HCEC 1CT (cell line): ENCODE data around the gene PRM1.

Source experiments
- DNase-seq: peaks from one replicate; pipeline ENCODE4 v3.0.0-alpha.2; 2017

The PRM1 gene

GRCh38 chr16:11270602-11271162 lies 10.4 kb downstream of the PRM1 start:
- no peak for DNase-seq

DNA sequence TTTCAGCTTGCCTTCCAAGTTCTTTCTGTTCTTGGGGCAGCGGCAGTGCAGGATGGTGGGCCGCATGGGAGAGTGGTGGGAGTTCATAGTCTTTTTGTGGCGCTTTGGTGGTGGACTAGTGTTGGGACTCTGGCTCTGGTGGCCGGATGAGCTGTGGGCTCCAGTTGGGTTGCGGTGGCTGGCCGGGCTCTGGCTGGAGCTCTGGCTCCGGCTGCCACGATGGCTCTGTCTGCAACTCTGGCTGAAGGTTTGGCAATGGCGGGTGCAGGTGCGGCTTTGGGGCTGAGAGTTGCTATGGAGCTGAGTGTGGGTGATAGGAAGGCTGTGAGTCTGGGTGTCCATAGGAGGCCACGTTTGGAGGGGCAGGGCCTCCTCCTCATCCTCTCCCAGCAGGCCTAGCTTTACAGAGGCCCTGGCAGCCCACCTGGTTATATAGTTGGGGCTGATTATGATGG lies 12.2 kb downstream of the PRM1 start, which contains the start of gene TNP2:
TSS of gene TNP2 (minus strand) at position 405 of the 455 bp plus-strand sequence. CDS start at position 342, 63 bp downstream.
- no peak for DNase-seq

DNA sequence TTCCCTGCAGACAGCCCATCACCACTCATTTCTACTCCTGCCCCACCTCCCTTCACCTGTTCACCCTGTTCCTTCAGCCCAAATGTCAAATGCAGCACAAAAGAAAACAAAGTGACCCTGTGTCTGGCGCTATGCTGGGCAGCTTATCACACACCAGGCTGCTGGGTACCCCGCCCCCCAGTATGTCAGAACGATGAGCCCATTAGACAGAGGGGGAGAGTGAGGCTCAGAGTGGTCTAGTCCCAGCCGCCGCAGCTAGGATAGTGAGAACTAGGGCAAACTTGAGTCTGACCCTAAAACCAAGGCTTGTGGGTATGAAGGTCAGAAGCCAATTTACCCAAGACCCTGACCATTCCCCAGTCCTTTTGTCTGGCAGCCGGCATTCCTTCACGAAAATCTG lies 16.0 kb downstream of the PRM1 start:
- no peak for DNase-seq

DNA sequence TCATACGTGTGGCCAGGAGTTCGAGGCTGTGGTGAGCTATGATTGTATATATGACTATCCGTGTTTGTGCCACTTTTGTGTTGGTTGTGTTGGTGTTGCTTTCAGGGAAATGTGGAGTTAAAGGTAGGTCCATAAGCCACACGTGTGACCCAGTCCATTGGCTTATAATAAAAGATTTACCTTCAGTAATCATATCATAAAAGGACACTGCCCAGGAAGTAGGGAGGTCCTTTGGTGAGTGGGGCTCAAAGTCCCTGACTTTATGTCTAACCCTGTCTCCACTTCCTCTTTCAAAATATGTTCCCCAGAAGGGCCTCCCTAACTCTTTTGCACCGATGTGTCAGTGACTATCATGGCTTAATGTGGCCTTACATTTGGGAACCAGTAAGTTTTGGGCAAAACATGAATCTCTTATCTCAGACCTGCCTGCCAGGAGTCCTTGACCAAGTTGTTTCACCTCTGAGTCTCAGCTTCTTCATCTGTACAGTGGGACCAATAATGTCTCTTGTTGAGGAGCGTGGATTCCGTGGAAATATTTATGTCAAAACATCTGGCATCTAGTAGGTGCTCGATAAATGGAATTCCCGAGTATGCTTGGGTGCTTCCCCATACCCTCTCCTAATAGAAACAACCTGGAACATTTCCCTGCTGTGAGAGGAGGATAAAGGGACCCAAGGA lies 16.8 kb downstream of the PRM1 start:
- DNase-seq = no peak

DNA sequence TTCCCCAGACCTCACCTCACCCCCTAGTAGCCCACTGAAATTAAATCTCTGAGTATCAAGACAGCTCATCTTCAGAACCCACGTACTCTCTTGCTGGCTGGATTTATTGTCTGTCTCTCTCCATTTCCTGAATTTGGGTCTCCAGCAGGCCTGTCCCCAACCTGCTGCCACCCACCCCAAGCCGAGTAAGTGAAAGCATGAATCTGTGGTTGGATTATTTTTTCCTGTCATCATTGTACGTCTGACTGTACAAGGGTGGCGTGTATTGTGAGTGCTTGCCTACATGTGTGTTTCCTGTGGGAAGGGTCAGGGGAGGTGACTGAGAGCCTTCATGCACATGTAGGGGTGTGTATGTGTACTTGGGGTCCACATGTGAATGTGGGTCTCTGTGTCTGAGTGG lies 17.4 kb downstream of the PRM1 start:
- no peak for DNase-seq

DNA sequence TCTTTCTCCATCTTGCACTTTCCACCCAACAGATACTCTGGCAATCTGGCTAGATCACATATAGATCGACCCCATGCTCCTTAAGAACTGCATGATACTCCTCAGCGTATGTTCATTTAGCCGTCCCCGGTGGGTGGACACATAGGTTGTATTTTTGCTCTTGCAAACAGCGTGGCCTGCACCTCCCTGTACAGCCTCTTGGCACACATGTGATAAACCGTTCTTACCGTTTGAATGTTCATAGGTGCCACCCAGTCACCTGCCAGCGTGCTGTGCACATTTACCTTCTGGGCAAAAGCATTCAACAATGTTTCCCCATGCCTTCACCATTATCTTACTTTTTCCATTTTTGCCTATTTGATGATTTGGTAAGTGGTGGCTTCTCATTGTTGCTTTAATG lies 18.2 kb downstream of the PRM1 start:
- no peak for DNase-seq

GRCh38 chr16:11260596-11260966 lies 20.5 kb downstream of the PRM1 start:
- DNase-seq = no peak

GRCh38 chr16:11259655-11260595 lies 21.2 kb downstream of the PRM1 start:
- DNase-seq = no peak

DNA sequence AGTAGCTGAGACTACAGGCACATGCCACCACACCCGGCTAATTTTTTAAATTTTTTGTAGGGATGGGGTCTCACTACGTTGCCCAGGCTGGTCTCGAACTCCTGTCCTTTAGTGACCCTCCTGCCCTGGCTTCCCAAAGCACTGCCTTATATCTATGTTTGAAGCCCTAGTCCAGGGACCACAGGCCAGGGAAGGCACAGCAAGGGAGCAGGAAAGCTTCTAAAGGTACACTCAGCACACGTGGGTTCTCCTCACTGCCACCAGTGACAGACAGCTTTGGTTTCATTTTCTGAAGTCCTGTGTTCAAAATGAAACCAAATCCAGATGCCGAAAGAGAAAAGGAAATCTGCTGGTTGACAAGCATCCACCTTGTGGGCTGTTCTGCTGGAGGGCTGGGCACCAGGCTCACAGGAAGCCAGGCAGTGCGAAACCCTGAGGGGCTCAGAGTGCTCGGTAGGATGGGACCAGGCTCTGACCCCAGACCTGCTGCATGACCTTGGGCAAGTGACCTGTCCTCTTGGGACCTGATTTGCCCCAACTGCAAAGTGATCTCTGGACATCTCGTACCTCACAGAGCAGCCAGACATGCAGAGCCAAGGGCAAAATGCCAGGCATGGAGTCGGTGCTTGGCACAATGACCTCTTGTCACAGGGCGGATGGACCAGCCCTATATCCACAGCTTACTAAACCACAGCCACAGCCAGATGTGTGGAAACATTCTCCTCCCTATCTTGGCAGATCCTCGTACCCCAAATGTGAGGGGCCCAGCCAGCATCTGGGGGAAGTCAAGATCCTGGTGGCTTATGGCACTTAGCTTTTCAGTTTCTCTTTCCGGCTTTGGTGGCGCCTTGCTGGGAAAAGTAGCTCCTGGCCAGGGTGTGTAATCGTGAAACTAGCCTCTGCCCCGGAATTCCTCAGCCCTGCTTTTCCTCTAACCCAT lies 22.3 kb downstream of the PRM1 start:
- DNase-seq = no peak

DNA sequence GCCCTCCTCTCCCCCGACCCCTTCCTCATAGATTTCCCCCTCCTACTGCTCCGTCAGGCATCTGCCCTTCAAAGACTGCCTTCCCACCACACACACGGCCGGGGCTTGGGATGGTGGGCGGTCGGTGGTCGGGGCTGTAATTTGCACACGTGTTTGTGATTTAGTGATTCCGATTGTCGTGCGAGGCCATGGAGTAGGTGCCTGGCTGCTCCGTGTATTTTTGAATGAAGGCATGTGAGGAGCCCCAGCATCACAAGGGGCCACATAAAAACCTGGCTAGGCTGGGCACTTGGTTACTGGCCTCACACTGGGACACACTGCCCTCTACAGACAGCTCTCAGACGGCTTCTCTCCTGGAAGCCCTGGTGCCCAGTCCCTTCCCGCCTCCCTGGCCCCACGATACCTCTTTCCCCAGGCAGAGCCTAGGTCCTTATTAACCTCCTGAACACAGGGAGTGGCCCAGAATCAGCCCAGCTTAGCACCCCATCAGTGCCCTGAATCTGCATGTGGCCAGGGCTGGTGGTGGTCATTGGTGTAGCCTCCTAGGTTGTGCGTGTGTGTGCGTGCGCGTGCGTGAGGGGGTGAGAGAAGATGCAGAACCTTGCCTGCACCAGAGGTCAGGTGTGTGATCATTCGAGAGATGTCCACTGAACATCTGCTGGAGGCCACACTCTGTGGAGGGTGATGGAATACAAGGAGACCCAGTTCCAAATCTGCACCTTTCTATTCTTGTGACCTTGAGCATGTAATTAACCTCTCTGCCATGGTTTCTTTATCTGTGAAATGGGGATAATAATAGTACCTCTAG lies 23.8 kb downstream of the PRM1 start:
- DNase-seq = peak; percentile 79

DNA sequence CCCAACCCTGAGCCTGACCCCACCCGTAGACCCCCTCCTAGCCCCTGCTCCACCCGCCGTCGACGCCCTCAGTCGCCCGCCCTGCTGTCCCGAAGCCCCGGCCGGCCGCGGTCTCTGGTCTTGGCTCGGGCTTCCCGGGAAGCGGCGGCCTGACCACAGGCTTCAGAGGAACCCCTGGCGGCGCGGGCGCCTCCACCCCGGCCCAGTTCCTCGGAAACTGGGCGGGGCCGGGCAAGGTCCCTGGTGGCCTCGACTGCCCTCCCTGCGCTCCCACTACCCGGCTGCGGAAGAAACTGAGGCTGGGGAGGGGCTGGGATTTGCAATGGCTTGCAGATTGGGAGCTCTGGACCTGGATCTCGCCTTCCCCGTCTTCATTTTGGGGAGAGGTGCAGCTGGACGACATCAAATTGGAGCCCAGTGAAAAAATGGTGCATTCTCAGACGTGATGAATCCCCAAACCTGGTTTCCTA lies 24.4 kb downstream of the PRM1 start:
- peak; percentile 62 for DNase-seq

DNA sequence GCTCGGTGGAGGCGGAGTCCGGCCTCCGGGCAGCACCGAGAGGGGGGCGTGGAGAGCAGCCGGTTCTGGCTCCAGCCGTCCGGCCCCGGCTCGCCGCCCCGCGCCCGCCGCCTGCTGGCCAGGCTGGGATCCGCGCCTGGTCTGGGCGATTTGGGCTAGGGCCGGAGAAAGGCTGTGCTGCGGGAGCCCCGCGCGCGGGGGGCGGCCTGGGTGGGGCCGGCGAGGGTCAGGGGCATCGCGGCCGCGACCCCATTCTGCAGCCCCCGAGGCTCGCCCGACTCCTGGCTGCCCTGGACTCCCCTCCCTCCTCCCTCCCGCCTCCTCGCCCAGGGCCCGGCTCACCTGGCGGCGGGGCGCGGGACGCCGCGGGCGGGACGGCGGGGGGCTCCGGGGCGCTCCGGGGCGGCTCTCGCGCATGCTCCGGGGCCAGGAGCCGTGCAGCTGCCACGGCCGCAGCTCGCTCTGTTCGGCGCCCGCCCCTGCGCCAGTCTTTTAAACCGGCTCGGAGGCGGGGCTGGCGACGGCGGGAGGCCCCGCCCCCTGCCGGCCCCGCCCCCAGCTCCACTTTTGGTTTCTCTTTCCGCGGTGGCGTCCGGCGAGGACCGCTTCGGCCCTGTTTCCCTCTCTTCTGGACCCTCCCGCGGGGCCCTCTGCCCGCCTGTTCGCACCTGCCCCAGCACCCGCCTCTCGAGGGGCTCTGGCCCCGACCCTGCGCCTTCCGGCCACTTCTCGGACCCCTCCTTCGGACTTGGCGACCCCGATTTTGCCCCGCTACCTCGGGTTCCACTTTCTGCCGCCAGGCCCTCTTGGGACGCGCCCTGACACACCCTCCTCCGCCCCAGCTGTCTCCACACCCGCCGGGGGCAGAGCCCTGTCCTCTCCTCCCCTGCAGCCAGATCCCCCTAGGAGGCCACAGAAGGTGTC lies 25.1 kb downstream of the PRM1 start, which contains the start of gene SOCS1:
TSS of gene SOCS1 (minus strand) at position 468 of the 924 bp plus-strand sequence. CDS start 726 bp downstream, outside the sequence.
- peak; percentile 88 for DNase-seq

- peak; percentile 46 for DNase-seq
Observed at GRCh38 chr16:11254913-11255736, 26.0 kb downstream of the PRM1 start.

- no peak for DNase-seq
Observed at GRCh38 chr16:11253995-11254912, 26.9 kb downstream of the PRM1 start.

DNA sequence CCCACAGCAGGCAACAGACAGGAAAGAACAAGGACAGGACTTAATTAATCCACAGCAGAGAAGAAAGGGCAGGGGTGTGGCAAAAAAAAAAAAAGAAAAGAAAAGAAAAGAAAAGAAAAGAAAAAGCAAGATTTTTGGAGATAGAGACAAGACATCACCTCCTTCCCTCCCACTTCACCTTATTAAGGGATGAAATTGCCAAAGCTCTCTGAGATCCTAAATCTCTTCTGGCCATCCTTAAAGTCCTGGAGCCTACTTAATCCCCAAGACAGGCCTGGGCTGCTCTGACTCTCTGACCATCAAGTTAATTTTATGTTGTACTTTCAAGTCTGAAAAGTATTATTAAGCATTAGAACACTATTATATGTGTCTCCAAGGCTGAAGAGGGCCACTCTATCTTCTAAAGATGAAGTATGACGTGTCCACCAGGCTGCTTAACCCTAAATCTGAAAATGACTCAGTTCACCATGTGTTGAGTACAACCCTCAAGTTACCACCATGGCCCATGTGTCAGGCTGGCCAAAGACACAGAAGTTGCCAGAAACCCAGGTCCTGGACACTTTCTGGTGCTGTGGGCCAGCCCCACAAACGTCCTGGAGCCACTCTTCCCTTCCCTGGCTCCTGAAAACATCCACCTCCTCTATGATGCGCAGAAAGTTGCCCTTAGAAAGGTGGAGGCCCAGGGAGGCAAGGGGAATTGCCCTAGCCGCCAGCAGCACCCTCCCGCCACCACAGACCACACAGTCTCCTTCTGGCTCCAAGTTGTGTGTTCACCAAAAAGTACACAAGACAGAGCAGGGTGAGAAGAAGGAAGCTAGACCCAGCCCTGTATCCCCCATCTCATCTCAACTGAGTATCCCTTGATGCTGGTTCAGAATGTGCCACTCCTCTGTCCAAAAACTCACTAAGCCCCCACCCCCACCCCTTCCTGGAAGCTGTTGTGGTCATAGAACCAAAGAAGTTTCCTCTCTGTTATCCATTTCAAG lies 27.8 kb downstream of the PRM1 start:
- peak; percentile 53 for DNase-seq

GRCh38 chr16:11252482-11252931 lies 28.6 kb downstream of the PRM1 start:
- DNase-seq = no peak
